ENCODE measurements around the gene MANEAL.

Gene MANEAL

GRCh38 chr1:37761416-37762095 lies 32.1 kb upstream of the MANEAL start:
- POLR2A ChIA-PET, result no interaction called here
- Histone ChIP-seq H3K4me1 (ENCODE audit: control insufficient read depth, insufficient read depth, low read length) (no peaks in the 10 kb centered on the region), H3K4me3 (ENCODE audit: low read depth, low read length) (no peak overlapping the region), H3K9me3 (ENCODE audit: control insufficient read depth, insufficient read depth, low read depth, low read length) (no peaks in the 10 kb centered on the region), H3K36me3 (ENCODE audit: control insufficient read depth in 2 of 2, insufficient read depth in 1 of 2, low read length in 2 of 2) (no peaks in the 10 kb centered on the region), H3K27ac (ENCODE audit: extremely low read depth, low read depth, low read length) (no peak overlapping the region)
- CTCF ChIA-PET, result interaction anchor here (1.3 kb wide), 1 partner anchor 159 kb away, joined by 6 read pairs; no protein-coding TSS in a partner anchor
- no peak for TF ChIP-seq ZFP37 (tag by site-specific recombination; IDR thresholded peaks at IDR 0.05)

GRCh38 chr1:37762516-37762915 lies 31.1 kb upstream of the MANEAL start:
- CTCF ChIA-PET, result interaction anchor here (1.0 to 1.3 kb wide), 2 partner anchors 160 to 329 kb away, joined by 3 to 6 read pairs; no protein-coding TSS in a partner anchor
- no peaks in the 10 kb centered on the region for H3K36me3 ChIP-seq (ENCODE audit: control insufficient read depth in 2 of 2, insufficient read depth in 1 of 2, low read length in 2 of 2)
- TF ChIP-seq HIC1 (tag by site-specific recombination; IDR thresholded peaks at IDR 0.05) (no peak), ZNF175 (tag by site-specific recombination; IDR thresholded peaks at IDR 0.05) (no peak), ZNF521 (tag by site-specific recombination; IDR thresholded peaks at IDR 0.05) (no peak), ZEB2 (tag by site-specific recombination; IDR thresholded peaks at IDR 0.05) (no peak), HOXA7 (CRISPR knock-in tag; IDR thresholded peaks at IDR 0.05; ENCODE audit: borderline replicate concordance) (no peak), ZNF416 (tag by site-specific recombination; IDR thresholded peaks at IDR 0.05) (no peak), GLI2 (tag by site-specific recombination; IDR thresholded peaks at IDR 0.05; ENCODE audit: borderline replicate concordance, low read depth) (no peak), WT1 (tag by site-specific recombination; IDR thresholded peaks at IDR 0.05) (no peak)
- no peaks in the 10 kb centered on the region for H3K4me1 ChIP-seq (ENCODE audit: control insufficient read depth, insufficient read depth, low read length)
- POLR2A ChIA-PET, result interaction anchor here (0.7 kb wide), 1 partner anchor 186 kb away, joined by 5 read pairs; no protein-coding TSS in a partner anchor
- no peak overlapping the region for H3K27ac ChIP-seq (ENCODE audit: extremely low read depth, low read depth, low read length)
- H3K9me3 ChIP-seq (ENCODE audit: control insufficient read depth, insufficient read depth, low read depth, low read length), result no peaks in the 10 kb centered on the region
- H3K4me3 ChIP-seq (ENCODE audit: low read depth, low read length), result no peak overlapping the region

- CTCF ChIA-PET, result interaction anchor here (1.0 kb wide), 1 partner anchor 88 kb away, joined by 4 read pairs; no protein-coding TSS in a partner anchor
- H3K27ac ChIP-seq (ENCODE audit: extremely low read depth, low read depth, low read length), result no peak overlapping the region
- H3K36me3 ChIP-seq (ENCODE audit: control insufficient read depth in 2 of 2, insufficient read depth in 1 of 2, low read length in 2 of 2), result no peaks in the 10 kb centered on the region
- no peaks in the 10 kb centered on the region for H3K9me3 ChIP-seq (ENCODE audit: control insufficient read depth, insufficient read depth, low read depth, low read length)
- POLR2A ChIA-PET, result interaction anchor here (1.1 to 2.1 kb wide), 2 partner anchors 45 to 71 kb away, joined by 3 to 9 read pairs; partner anchors contain the start of genes CDCA8 and YRDC
- no peaks in the 10 kb centered on the region for H3K4me1 ChIP-seq (ENCODE audit: control insufficient read depth, insufficient read depth, low read length)
- no peak overlapping the region for H3K4me3 ChIP-seq (ENCODE audit: low read depth, low read length)
- TF ChIP-seq ZNF19 (tag by site-specific recombination; IDR thresholded peaks at IDR 0.05; ENCODE audit: low read depth), result no peak
- TF ChIP-seq SALL2 (tag by site-specific recombination; IDR thresholded peaks at IDR 0.05; ENCODE audit: borderline replicate concordance), result no peak
- TF ChIP-seq SCRT2 (tag by site-specific recombination; IDR thresholded peaks at IDR 0.05), result no peak
- TF ChIP-seq ZNF394 (tag by site-specific recombination; IDR thresholded peaks at IDR 0.05; ENCODE audit: borderline replicate concordance), result no peak
- no peak for TF ChIP-seq ZNF510 (tag by site-specific recombination; IDR thresholded peaks at IDR 0.05; ENCODE audit: insufficient replicate concordance)
- TF ChIP-seq ZBTB7A (tag by site-specific recombination; IDR thresholded peaks at IDR 0.05; ENCODE audit: low read depth), result no peak
- TF ChIP-seq ZNF404 (tag by site-specific recombination; IDR thresholded peaks at IDR 0.05), result no peak
- TF ChIP-seq ZFP3 (tag by site-specific recombination; IDR thresholded peaks at IDR 0.05; ENCODE audit: low read depth), result no peak
- no peak for TF ChIP-seq ZNF423 (tag by site-specific recombination; IDR thresholded peaks at IDR 0.05)
- TF ChIP-seq ZNF121 (tag by site-specific recombination; IDR thresholded peaks at IDR 0.05), result no peak
- TF ChIP-seq MZF1 (tag by site-specific recombination; IDR thresholded peaks at IDR 0.05; ENCODE audit: borderline replicate concordance), result no peak
- no peak for TF ChIP-seq ZNF280D (tag by site-specific recombination; IDR thresholded peaks at IDR 0.05)
- no peak for TF ChIP-seq ZNF362 (tag by site-specific recombination; IDR thresholded peaks at IDR 0.05)
- no peak for TF ChIP-seq ZBTB21 (tag by site-specific recombination; IDR thresholded peaks at IDR 0.05)
These were observed 29.7 kb upstream of the MANEAL start for GRCh38 chr1:37763791-37764413.
